CD4-positive, alpha-beta T cell treated with Interferon gamma for 1 hour (primary cell): ENCODE data around the gene MAPKBP1.

Experiments
- DNase-seq: peaks from one replicate; pipeline ENCODE4 v3.0.0-alpha.2; 2020

Gene MAPKBP1

GRCh38 chr15:41789236-41789635 lies 15.0 kb downstream of the MAPKBP1 start:
- DNase-seq = no peak

- no peak for DNase-seq
These were observed 15.4 kb downstream of the MAPKBP1 start for GRCh38 chr15:41789662-41790061.

- no peak for DNase-seq
These were observed 15.9 kb downstream of the MAPKBP1 start for GRCh38 chr15:41790169-41790568.

- DNase-seq = no peak
These were observed 16.7 kb downstream of the MAPKBP1 start for GRCh38 chr15:41790756-41791546.

GRCh38 chr15:41791547-41791937 lies 17.3 kb downstream of the MAPKBP1 start:
- DNase-seq = no peak

GRCh38 chr15:41792000-41792637 lies 17.8 kb downstream of the MAPKBP1 start:
- no peak for DNase-seq

- no peak for DNase-seq
These were observed 19.8 kb downstream of the MAPKBP1 start for GRCh38 chr15:41794081-41794480.

GRCh38 chr15:41795996-41796856 lies 21.9 kb downstream of the MAPKBP1 start:
- no peak for DNase-seq

- no peak for DNase-seq
These were observed 23.1 kb downstream of the MAPKBP1 start for GRCh38 chr15:41797201-41797944.

- no peak for DNase-seq
These were observed 24.6 kb downstream of the MAPKBP1 start for GRCh38 chr15:41798607-41799487.

- no peak for DNase-seq
These were observed 25.2 kb downstream of the MAPKBP1 start for GRCh38 chr15:41799488-41799805.

GRCh38 chr15:41801185-41801584 lies 26.9 kb downstream of the MAPKBP1 start:
- no peak for DNase-seq

GRCh38 chr15:41801850-41802455 lies 27.7 kb downstream of the MAPKBP1 start:
- no peak for DNase-seq

- no peak for DNase-seq
These were observed 30.1 kb downstream of the MAPKBP1 start for GRCh38 chr15:41804361-41804760.

GRCh38 chr15:41804916-41805666 lies 30.8 kb downstream of the MAPKBP1 start:
- DNase-seq = no peak

GRCh38 chr15:41805711-41806110 lies 31.4 kb downstream of the MAPKBP1 start:
- no peak for DNase-seq

GRCh38 chr15:41806291-41807181 lies 32.3 kb downstream of the MAPKBP1 start:
- no peak for DNase-seq

GRCh38 chr15:41809121-41809520 lies 34.8 kb downstream of the MAPKBP1 start:
- no peak for DNase-seq

GRCh38 chr15:41809526-41810220 lies 35.4 kb downstream of the MAPKBP1 start:
- DNase-seq = no peak
